ENCODE results near the gene ULK4. TPM values are rescaled to one million over a fixed set of nuclear protein-coding genes. Genes with fewer than 3 reads are reported as not detected.

ULK4 gene
- total and polyA plus RNA-seq, 9 of the 15 experiments (the other 6 are each of a cell fraction or from before 2014, with no cell fraction given) = 3.0 to 5.9 (median 3.5) TPM

- TF ChIP-seq E4F1 (CRISPR knock-in tag; IDR thresholded peaks at IDR 0.05; ENCODE audit: borderline replicate concordance) (no peak; the same call in 1 of the 2 replicates), CREM (IDR thresholded peaks at IDR 0.05; ENCODE audit: low read depth) (peak; percentile 89), HDAC2 (IDR thresholded peaks at IDR 0.05) (peak; percentile 36; the same call in 1 of the 2 replicates), FUS (optimal IDR thresholded peaks at IDR 0.05; ENCODE audit: low read depth, low read length) (peak; percentile 80), MBD2 (IDR thresholded peaks at IDR 0.05; ENCODE audit: borderline replicate concordance, low read depth) (peak; percentile 89), ID3 (CRISPR knock-in tag; IDR thresholded peaks at IDR 0.05) (no peak), ID3 (tag; IDR thresholded peaks at IDR 0.05) (peak; percentile 93), CCNT2 (IDR thresholded peaks at IDR 0.05; ENCODE audit: borderline replicate concordance, extremely low read depth, insufficient read length, low read depth, low read length) (peak; percentile 95), RNF219 (CRISPR knock-in tag; IDR thresholded peaks at IDR 0.05) (0 out of 2 replicates have a peak, but pooled peaks have one; percentile 25), ZBTB12 (CRISPR knock-in tag; IDR thresholded peaks at IDR 0.05) (0 out of 2 replicates have a peak, but pooled peaks have one; percentile 45), FOXM1 (IDR thresholded peaks at IDR 0.05; ENCODE audit: low read depth) (no peak), FOXM1 (CRISPR knock-in tag; IDR thresholded peaks at IDR 0.05; ENCODE audit: low read depth) (peak; percentile 70; the same call in 1 of the 2 replicates), CHD1 (IDR thresholded peaks at IDR 0.05; ENCODE audit: low read length) (peak; percentile 85), TFAP4 (CRISPR knock-in tag; IDR thresholded peaks at IDR 0.05; ENCODE audit: borderline replicate concordance) (peak; percentile 66; the same call in 1 of the 2 replicates), TEAD4 (IDR thresholded peaks at IDR 0.05; ENCODE audit: low read length) (peak; percentile 61), TEAD4 (CRISPR knock-in tag; IDR thresholded peaks at IDR 0.05; ENCODE audit: borderline replicate concordance) (no peak), BRD9 (IDR thresholded peaks at IDR 0.05; ENCODE audit: low read depth, partially characterized antibody) (peak; percentile 59), ZNF431 (CRISPR knock-in tag; IDR thresholded peaks at IDR 0.05) (peak; percentile 84)
Observed at GRCh38 chr3:41198950-41199865, 762.7 kb downstream of the ULK4 start, which contains the start of gene CTNNB1 (continued).

Data from K562 (cell line).